GM12801 (cell line): ENCODE measurements around the gene ITGA2.

Experiments used
- CTCF ChIP-seq: IDR thresholded peaks from one replicate; pipeline ENCODE4 v1.5.1; 2011; ENCODE audit warnings: control low read depth; ENCODE audit not compliant: insufficient read length; ENCODE audit errors: extremely low read depth

Gene ITGA2

GRCh38 chr5:52989781-52990527 lies 802 bp downstream of the ITGA2 start:
- TF ChIP-seq CTCF = no peak

- TF ChIP-seq CTCF = no peak
Measured at GRCh38 chr5:52990528-52990925, 1.4 kb downstream of the ITGA2 start.

- no peak for TF ChIP-seq CTCF
Measured at GRCh38 chr5:52993367-52993766, 4.2 kb downstream of the ITGA2 start.

GRCh38 chr5:52994266-52994665 lies 5.1 kb downstream of the ITGA2 start:
- TF ChIP-seq CTCF = no peak

GRCh38 chr5:52995095-52995494 lies 5.9 kb downstream of the ITGA2 start:
- no peak for TF ChIP-seq CTCF

- TF ChIP-seq CTCF = no peak
Measured at GRCh38 chr5:52995914-52996313, 6.8 kb downstream of the ITGA2 start.

- TF ChIP-seq CTCF = no peak
Measured at GRCh38 chr5:52996979-52997378, 7.8 kb downstream of the ITGA2 start.
